Hepatic stellate cell (primary cell): Measurements from ENCODE around the gene ARID5B.

ENCODE experiments used
- DNase-seq: peaks from one replicate; pipeline ENCODE4 v3.0.0; 2011; ENCODE audit warnings: low spot score

ARID5B gene

GRCh38 chr10:61941202-61941681 lies 39.7 kb downstream of the ARID5B start:
- no peak for DNase-seq

- no peak for DNase-seq
Measured at GRCh38 chr10:61942604-61943461, 41.3 kb downstream of the ARID5B start.

DNA sequence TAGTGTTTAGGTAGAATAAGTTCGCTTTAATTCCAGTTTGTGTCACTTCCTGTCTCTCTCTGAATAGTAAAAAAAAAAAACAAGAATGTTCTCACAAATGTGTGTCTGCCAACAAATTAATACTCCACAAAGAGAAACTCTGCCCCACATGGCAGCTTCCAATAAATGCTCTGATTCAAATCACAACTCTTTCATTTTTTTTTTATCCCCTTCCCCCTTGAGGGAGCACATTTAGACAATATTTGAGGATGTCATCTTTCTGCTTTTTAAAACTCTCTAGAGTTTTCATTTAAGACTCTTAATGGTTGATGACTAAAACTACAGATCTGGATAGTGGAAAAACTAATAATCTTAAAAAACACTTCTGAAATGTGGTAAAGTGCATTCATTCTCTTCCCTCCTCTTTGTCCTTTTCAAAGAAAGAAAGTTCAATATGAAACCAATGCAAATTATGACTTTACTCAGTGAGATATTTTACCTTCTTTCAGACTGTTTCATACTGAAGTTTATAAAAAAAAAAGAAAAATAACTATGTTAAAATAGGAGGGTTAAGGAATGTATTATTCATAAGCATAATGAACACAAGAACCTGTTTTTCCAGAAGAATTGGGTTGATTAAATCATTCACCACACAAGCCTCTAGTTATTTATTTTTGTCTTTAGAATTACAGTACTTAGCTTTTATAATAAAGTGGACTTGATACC lies 42.3 kb downstream of the ARID5B start:
- DNase-seq = no peak

GRCh38 chr10:61944410-61945147 lies 43.1 kb downstream of the ARID5B start:
- no peak for DNase-seq

- DNase-seq = no peak
Measured at GRCh38 chr10:61949687-61950086, 48.2 kb downstream of the ARID5B start.

GRCh38 chr10:61950449-61951143 lies 49.1 kb downstream of the ARID5B start:
- no peak for DNase-seq

- DNase-seq = no peak
Measured at GRCh38 chr10:61951144-61951483, 49.6 kb downstream of the ARID5B start.

GRCh38 chr10:61952028-61952674 lies 50.7 kb downstream of the ARID5B start:
- no peak for DNase-seq

DNA sequence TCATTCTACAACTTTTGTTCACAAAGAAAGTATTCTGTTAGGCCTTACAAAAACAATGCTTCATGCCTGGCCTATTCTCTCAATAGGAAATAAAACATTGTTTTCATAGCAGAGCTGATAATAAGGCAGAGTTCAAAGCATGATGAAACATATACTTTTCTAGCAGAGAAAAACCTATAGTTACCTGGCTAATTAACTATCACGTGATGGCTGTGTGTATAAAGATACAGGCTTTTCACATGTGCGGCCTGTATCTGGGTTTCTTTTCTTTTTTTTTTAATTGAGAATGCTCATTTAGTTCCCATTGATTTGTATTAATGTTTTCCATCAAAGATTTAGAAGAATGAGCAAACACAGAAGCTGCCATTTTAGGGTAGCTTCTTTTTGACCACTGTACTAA lies 51.7 kb downstream of the ARID5B start:
- no peak for DNase-seq

- DNase-seq = no peak
Measured at GRCh38 chr10:61957806-61958205, 56.3 kb downstream of the ARID5B start.

DNA sequence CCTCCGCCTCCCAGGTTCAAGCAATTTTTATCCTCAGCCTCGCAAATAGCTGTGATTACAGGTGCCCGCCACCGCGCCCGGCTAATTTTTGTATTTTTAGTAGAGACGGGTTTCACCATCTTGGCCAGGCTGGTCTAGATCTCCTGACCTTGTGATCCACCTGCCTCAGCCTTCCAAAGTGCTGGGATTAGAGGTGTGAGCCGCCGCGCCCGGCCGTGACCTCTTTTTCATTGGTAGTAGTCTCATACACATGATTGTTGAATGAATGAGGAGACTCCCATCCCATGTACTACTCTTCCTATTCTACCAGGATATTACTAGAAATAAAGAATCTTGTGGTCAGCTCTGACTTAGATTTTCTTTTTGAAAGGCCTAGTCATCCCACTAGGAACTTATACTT lies 56.8 kb downstream of the ARID5B start:
- DNase-seq = no peak

DNA sequence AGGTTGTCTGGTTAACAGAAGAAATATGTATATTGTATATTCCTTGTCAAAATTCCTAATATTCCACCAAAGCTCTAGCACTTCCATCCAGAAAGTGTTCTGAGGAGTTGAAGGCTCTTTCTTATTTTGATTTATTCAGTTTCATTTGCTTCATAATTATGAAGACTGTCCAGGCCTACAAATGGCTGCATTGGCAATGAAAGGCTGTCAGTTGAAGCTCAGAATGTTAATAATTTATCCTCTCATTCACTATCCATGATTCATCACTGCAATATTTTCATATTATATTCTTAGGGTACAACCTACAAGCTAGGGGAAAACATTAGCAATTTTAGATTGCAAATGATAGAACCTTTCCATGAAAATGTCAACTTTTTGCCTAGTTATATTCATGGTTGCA lies 57.3 kb downstream of the ARID5B start:
- no peak for DNase-seq

- no peak for DNase-seq
Measured at GRCh38 chr10:61959814-61960213, 58.3 kb downstream of the ARID5B start.

GRCh38 chr10:61960396-61961120 lies 59.1 kb downstream of the ARID5B start:
- DNase-seq = no peak

- no peak for DNase-seq
Measured at GRCh38 chr10:61961278-61961677, 59.8 kb downstream of the ARID5B start.

DNA sequence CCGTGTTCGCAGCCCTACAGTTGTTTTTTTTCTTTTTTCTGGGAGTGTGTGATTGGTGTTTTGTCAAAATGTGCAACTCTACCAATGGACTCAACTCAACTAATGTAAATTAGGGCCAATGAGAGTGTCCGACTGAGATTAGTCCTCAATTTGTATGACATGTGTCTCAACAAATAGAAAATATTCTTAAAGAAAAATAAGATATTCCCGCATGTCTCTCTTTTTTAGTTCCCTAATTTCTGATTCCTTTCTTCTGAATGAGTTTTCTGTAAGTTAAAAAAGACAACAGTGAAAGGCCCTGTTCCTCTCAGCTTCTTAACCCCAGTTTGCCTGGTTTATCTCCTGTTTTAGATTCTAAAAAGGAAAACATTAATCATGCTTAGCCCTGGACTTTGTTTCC lies 61.5 kb downstream of the ARID5B start:
- DNase-seq = no peak

GRCh38 chr10:61963669-61964058 lies 62.2 kb downstream of the ARID5B start:
- DNase-seq = no peak

DNA sequence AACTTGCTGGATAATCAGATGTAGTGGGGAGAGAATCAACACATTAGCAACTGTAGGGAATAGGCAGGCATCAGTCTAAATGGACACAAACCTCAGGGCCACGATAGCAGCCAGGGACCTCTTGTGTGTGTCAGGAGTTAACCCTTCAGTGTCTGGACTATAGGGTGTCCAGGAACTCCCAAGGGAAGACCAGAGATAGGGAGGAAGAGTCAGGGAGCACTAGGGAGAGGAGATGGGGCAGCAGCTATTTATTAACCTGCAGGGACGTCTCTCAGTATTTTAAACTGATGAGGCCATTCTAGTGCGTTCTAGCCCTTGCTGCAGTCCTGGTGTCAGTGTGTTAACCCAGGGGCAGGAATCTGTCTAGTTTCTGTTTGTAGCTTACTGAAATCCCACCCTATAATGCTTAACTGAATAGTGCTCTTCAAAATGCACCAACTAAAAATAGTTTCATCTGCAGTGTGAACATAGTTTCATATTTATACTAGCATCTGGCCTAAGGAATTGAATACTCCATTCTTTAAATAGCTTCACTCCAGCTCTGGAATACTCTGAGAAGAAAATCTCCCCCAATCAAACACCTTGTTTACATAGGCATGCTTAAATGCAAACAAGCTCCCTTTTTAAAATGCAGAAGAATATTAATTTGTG lies 62.7 kb downstream of the ARID5B start:
- DNase-seq = peak; percentile 15

GRCh38 chr10:61964949-61965702 lies 63.6 kb downstream of the ARID5B start:
- DNase-seq = no peak
